ENCODE measurements around the gene CNKSR1. TPM values are rescaled to one million over a fixed set of nuclear protein-coding genes. Genes with fewer than 3 reads are reported as not detected.

The CNKSR1 gene
- total RNA-seq, 4 donors from 2014 or later, result 28.9 to 160 (median 105) TPM

- no peaks in the 10 kb centered on the region for H3K9me3 ChIP-seq
- no peak overlapping the region for H3K27ac ChIP-seq
- no peaks in the 10 kb centered on the region for H3K27me3 ChIP-seq
- H3K4me1 ChIP-seq, result no peaks in the 10 kb centered on the region
- no peaks in the 10 kb centered on the region for H3K36me3 ChIP-seq
- no peak for DNase-seq
- H3K4me3 ChIP-seq, result no peak overlapping the region
- TF ChIP-seq POLR2A (IDR thresholded peaks at IDR 0.05), result no peak
- TF ChIP-seq, protein P1, sequence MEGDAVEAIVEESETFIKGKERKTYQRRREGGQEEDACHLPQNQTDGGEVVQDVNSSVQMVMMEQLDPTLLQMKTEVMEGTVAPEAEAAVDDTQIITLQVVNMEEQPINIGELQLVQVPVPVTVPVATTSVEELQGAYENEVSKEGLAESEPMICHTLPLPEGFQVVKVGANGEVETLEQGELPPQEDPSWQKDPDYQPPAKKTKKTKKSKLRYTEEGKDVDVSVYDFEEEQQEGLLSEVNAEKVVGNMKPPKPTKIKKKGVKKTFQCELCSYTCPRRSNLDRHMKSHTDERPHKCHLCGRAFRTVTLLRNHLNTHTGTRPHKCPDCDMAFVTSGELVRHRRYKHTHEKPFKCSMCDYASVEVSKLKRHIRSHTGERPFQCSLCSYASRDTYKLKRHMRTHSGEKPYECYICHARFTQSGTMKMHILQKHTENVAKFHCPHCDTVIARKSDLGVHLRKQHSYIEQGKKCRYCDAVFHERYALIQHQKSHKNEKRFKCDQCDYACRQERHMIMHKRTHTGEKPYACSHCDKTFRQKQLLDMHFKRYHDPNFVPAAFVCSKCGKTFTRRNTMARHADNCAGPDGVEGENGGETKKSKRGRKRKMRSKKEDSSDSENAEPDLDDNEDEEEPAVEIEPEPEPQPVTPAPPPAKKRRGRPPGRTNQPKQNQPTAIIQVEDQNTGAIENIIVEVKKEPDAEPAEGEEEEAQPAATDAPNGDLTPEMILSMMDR (IDR thresholded peaks at IDR 0.05), result no peak
Measured at GRCh38 chr1:26213335-26213905, 36.1 kb downstream of the CNKSR1 start.

GRCh38 chr1:26215246-26215645, 38.0 kb downstream of the CNKSR1 start:
- no peaks in the 10 kb centered on the region for H3K9me3 ChIP-seq
- no peak overlapping the region for H3K4me3 ChIP-seq
- no peaks in the 10 kb centered on the region for H3K27me3 ChIP-seq
- no peak for DNase-seq
- H3K4me1 ChIP-seq, result no peaks in the 10 kb centered on the region
- H3K36me3 ChIP-seq, result no peaks in the 10 kb centered on the region
- no peak overlapping the region for H3K27ac ChIP-seq
- no peak for TF ChIP-seq POLR2A (IDR thresholded peaks at IDR 0.05)
- TF ChIP-seq, protein P1 (IDR thresholded peaks at IDR 0.05), result no peak

GRCh38 chr1:26218906-26219494, 41.7 kb downstream of the CNKSR1 start:
- no peak for DNase-seq
- H3K27me3 ChIP-seq, result no peaks in the 10 kb centered on the region
- H3K9me3 ChIP-seq, result no peaks in the 10 kb centered on the region
- no peak overlapping the region for H3K4me3 ChIP-seq
- H3K27ac ChIP-seq, result no peak overlapping the region
- TF ChIP-seq, protein P1 (IDR thresholded peaks at IDR 0.05), result no peak
- TF ChIP-seq POLR2A (IDR thresholded peaks at IDR 0.05), result no peak
- peaks cover 0 to 8% (median 0%) of the 10 kb centered on the region in 4 donors for H3K4me1 ChIP-seq
- no peaks in the 10 kb centered on the region for H3K36me3 ChIP-seq

- Histone ChIP-seq H3K4me3 (no peak overlapping the region), H3K27ac (no peak overlapping the region), H3K9me3 (no peaks in the 10 kb centered on the region), H3K4me1 (peaks cover 0 to 13% (median 0%) of the 10 kb centered on the region in 4 donors), H3K36me3 (no peaks in the 10 kb centered on the region), H3K27me3 (no peaks in the 10 kb centered on the region)
- peak in 1 of 3 donors; percentile 23 for DNase-seq
- TF ChIP-seq POLR2A (IDR thresholded peaks at IDR 0.05), result no peak
- TF ChIP-seq, protein P1 (IDR thresholded peaks at IDR 0.05), result no peak
Measured at GRCh38 chr1:26220199-26220912, 43.1 kb downstream of the CNKSR1 start.

GRCh38 chr1:26221094-26221493, 43.8 kb downstream of the CNKSR1 start:
- Histone ChIP-seq H3K27ac (no peak overlapping the region), H3K4me3 (no peak overlapping the region), H3K27me3 (no peaks in the 10 kb centered on the region), H3K9me3 (no peaks in the 10 kb centered on the region), H3K4me1 (peaks cover 0 to 20% (median 0%) of the 10 kb centered on the region in 4 donors), H3K36me3 (no peaks in the 10 kb centered on the region)
- DNase-seq, result peak in 1 of 3 donors; percentile 8
- no peak for TF ChIP-seq POLR2A (IDR thresholded peaks at IDR 0.05)
- TF ChIP-seq, protein P1 (IDR thresholded peaks at IDR 0.05), result no peak

Measured in Peyer's patch (tissue), 4 donors.